HepG2 (cell line): Measurements from ENCODE around the gene ING5. TPM values are rescaled to one million over a fixed set of nuclear protein-coding genes. Genes with fewer than 3 reads are reported as not detected.

Source experiments
- ATF7-NPFF ChIP-seq: sonication (generic); formaldehyde crosslinking; IDR thresholded peaks from 2 replicates; pipeline ENCODE4 v1.8.1; 2023; ENCODE audit warnings: mild to moderate bottlenecking, low read depth, missing genetic modification reagents, moderate library complexity
- CTCF ChIP-seq: sonication (generic); formaldehyde crosslinking; IDR thresholded peaks from 2 replicates; pipeline ENCODE4 v1.5.0; 2020; ENCODE audit warnings: mild to moderate bottlenecking, missing genetic modification reagents, moderate library complexity
- DNMT1 ChIP-seq: sonication (generic); formaldehyde crosslinking; IDR thresholded peaks from 2 replicates; pipeline ENCODE4 v1.5.1; 2020; ENCODE audit warnings: mild to moderate bottlenecking, missing genetic modification reagents
- E2F2 ChIP-seq: sonication (generic); formaldehyde crosslinking; IDR thresholded peaks from 2 replicates; pipeline ENCODE4 v1.4.0; 2020; ENCODE audit warnings: missing genetic modification reagents, borderline replicate concordance
- HMGXB4 ChIP-seq, 2 experiments: sonication (generic) in 1 of 2; formaldehyde crosslinking in 1 of 2; IDR thresholded peaks; 2 replicates each; pipeline versions ENCODE4 v1.4.0 to v1.6.1; 2018 to 2020; ENCODE audit warnings: missing genetic modification reagents in 2 of 2, borderline replicate concordance in 1 of 2, low read depth in 1 of 2, mild to moderate bottlenecking in 1 of 2, missing biosample characterization in 1 of 2
- MAX ChIP-seq: IDR thresholded peaks from 2 replicates; pipeline ENCODE4 v1.6.1; 2012; ENCODE audit warnings: inconsistent platforms
- PRDM4 ChIP-seq: sonication (generic); formaldehyde crosslinking; IDR thresholded peaks from 2 replicates; pipeline ENCODE4 v1.9.0; 2021; ENCODE audit warnings: missing genetic modification reagents, borderline replicate concordance
- TBL1XR1 ChIP-seq: fragments of 150-350 bp; IDR thresholded peaks from 2 replicates; pipeline ENCODE4 v1.6.1; 2014; ENCODE audit warnings: borderline replicate concordance, low read length; ENCODE audit not compliant: partially characterized antibody
- ZMAT5 ChIP-seq: sonication (generic); formaldehyde crosslinking; IDR thresholded peaks from 2 replicates; pipeline ENCODE4 v1.5.0; 2020; ENCODE audit warnings: mild to moderate bottlenecking, low read depth, missing genetic modification reagents, borderline replicate concordance
- ZNF143 ChIP-seq: sonication (generic); formaldehyde crosslinking; IDR thresholded peaks from 2 replicates; pipeline ENCODE4 v1.4.0; 2020; ENCODE audit warnings: missing genetic modification reagents
- ZNF580 ChIP-seq: IDR thresholded peaks from 2 replicates; pipeline ENCODE4 v1.6.1; 2016; ENCODE audit warnings: low read depth, borderline replicate concordance
- ZNF687 ChIP-seq: sonication (generic); formaldehyde crosslinking; IDR thresholded peaks from 2 replicates; pipeline ENCODE4 v1.5.1; 2020; ENCODE audit warnings: mild to moderate bottlenecking, missing genetic modification reagents, moderate library complexity
- polyA plus RNA-seq, 8 experiments: library from polyadenylated mRNA; depleted of rRNA in 3 of 8; stranded (reverse) in 7 of 8; unstranded in 1 of 8; fragments of >200 nt; fragmentation: Illumina TruSeq in 4 of 8; extraction: Trizol in 4 of 8; gene quantifications; 2 replicates each; pipeline versions ENCODE4 v1.2.1 to v1.2.3, GENCODE V29; 2011 to 2016; ENCODE audit warnings: low read depth in 4 of 8, missing spikeins in 1 of 8, mixed read lengths in 1 of 8; ENCODE audit not compliant: insufficient read depth in 1 of 8
- total RNA-seq, 5 experiments: library from RNA; depleted of rRNA; stranded (reverse); fragments of >200 nt; fragmentation: Illumina TruSeq; extraction: Trizol; gene quantifications; 2 replicates each; pipeline ENCODE4 v1.2.3, GENCODE V29; 2016; ENCODE audit warnings: low read depth in 1 of 5

ING5 gene
- total and polyA plus RNA-seq, 2 of the 13 experiments (the other 11 are each of a cell fraction or from before 2014, with no cell fraction given): 61.9 to 71.9 TPM

- TF ChIP-seq ZNF687 (CRISPR knock-in tag) (peak; percentile 75), TBL1XR1 (peak; percentile 24), MAX (peak; percentile 24; the same call in 1 of the 2 replicates), CTCF (CRISPR knock-in tag) (peak; percentile 93), ZMAT5 (CRISPR knock-in tag) (no peak), E2F2 (no peak), ATF7-NPFF (CRISPR knock-in tag) (0 out of 2 replicates have a peak, but pooled peaks have one; percentile 42), ZNF580 (CRISPR knock-in tag) (no peak), ZNF143 (CRISPR knock-in tag) (no peak), DNMT1 (CRISPR knock-in tag) (peak; percentile 69; the same call in 1 of the 2 replicates), PRDM4 (no peak), HMGXB4 (CRISPR knock-in tag; IDR thresholded peaks at IDR 0.05; ENCODE audit: borderline replicate concordance in 1 of 2, low read depth in 1 of 2) (peak; percentile 46 to 72; a peak in 1 of 4 replicates)
Observed at GRCh38 chr2:241659150-241659739, 42.6 kb upstream of the ING5 start (continued).
